ENCODE results near the gene CACNA2D1. TPM values are rescaled to one million over a fixed set of nuclear protein-coding genes. Genes with fewer than 3 reads are reported as not detected.

The CACNA2D1 gene
- polyA plus RNA-seq, 6 donors from 2014 or later, result not detected

GRCh38 chr7:82128546-82128945, 315.0 kb downstream of the CACNA2D1 start:
- DNase-seq (no peak), ATAC-seq (ENCODE audit: low read depth in 2 of 2) (no peak)
- no peaks in the 10 kb centered on the region for H3K27me3 Mint-ChIP-seq
- H3K36me3 Mint-ChIP-seq, result no peaks in the 10 kb centered on the region
- no peak overlapping the region for H3K27ac Mint-ChIP-seq
- H3K4me1 Mint-ChIP-seq, result no peaks in the 10 kb centered on the region
- H3K9me3 Mint-ChIP-seq, result peaks cover 0 to 21% (median 0%) of the 10 kb centered on the region in 7 donors
- H3K4me3 Mint-ChIP-seq, result no peak overlapping the region

- Mint-ChIP-seq H3K9me3 (peaks cover 0 to 16% (median 0%) of the 10 kb centered on the region in 7 donors), H3K36me3 (no peaks in the 10 kb centered on the region), H3K27ac (no peak overlapping the region), H3K27me3 (no peaks in the 10 kb centered on the region), H3K4me3 (no peak overlapping the region), H3K4me1 (no peaks in the 10 kb centered on the region)
- DNase-seq, result no peak
- ATAC-seq (ENCODE audit: low read depth in 2 of 2), result no peak
Measured at GRCh38 chr7:82126576-82126975, 317.0 kb downstream of the CACNA2D1 start.

GRCh38 chr7:82124445-82124844, 319.1 kb downstream of the CACNA2D1 start:
- H3K9me3 Mint-ChIP-seq, result peaks cover 0 to 16% (median 3%) of the 10 kb centered on the region in 7 donors
- H3K36me3 Mint-ChIP-seq, result no peaks in the 10 kb centered on the region
- no peak for ATAC-seq (ENCODE audit: low read depth in 2 of 2)
- no peaks in the 10 kb centered on the region for H3K27me3 Mint-ChIP-seq
- H3K4me1 Mint-ChIP-seq, result no peaks in the 10 kb centered on the region
- no peak overlapping the region for H3K27ac Mint-ChIP-seq
- DNase-seq, result no peak
- no peak overlapping the region for H3K4me3 Mint-ChIP-seq

GRCh38 chr7:82122275-82122674, 321.3 kb downstream of the CACNA2D1 start:
- Mint-ChIP-seq H3K4me1 (no peaks in the 10 kb centered on the region), H3K9me3 (peaks cover 0 to 16% (median 3%) of the 10 kb centered on the region in 7 donors), H3K36me3 (no peaks in the 10 kb centered on the region), H3K27ac (no peak overlapping the region), H3K27me3 (no peaks in the 10 kb centered on the region), H3K4me3 (no peak overlapping the region)
- no peak for ATAC-seq (ENCODE audit: low read depth in 2 of 2)
- DNase-seq, result no peak

- DNase-seq, result no peak
- Mint-ChIP-seq H3K36me3 (no peaks in the 10 kb centered on the region), H3K4me3 (no peak overlapping the region), H3K9me3 (peaks cover 0 to 5% (median 0%) of the 10 kb centered on the region in 7 donors), H3K27ac (no peak overlapping the region), H3K27me3 (no peaks in the 10 kb centered on the region), H3K4me1 (no peaks in the 10 kb centered on the region)
- ATAC-seq (ENCODE audit: low read depth in 2 of 2), result no peak
Measured at GRCh38 chr7:82114237-82114636, 329.3 kb downstream of the CACNA2D1 start.

GRCh38 chr7:82110146-82110840, 333.3 kb downstream of the CACNA2D1 start:
- Mint-ChIP-seq H3K9me3 (peaks cover 0 to 5% (median 0%) of the 10 kb centered on the region in 7 donors), H3K36me3 (no peaks in the 10 kb centered on the region), H3K27me3 (no peaks in the 10 kb centered on the region), H3K27ac (no peak overlapping the region), H3K4me3 (no peak overlapping the region), H3K4me1 (no peaks in the 10 kb centered on the region)
- ATAC-seq (ENCODE audit: low read depth in 2 of 2), result no peak
- no peak for DNase-seq

- H3K27ac Mint-ChIP-seq, result no peak overlapping the region
- H3K27me3 Mint-ChIP-seq, result no peaks in the 10 kb centered on the region
- H3K36me3 Mint-ChIP-seq, result no peaks in the 10 kb centered on the region
- no peaks in the 10 kb centered on the region for H3K4me1 Mint-ChIP-seq
- ATAC-seq (ENCODE audit: low read depth in 2 of 2) (no peak), DNase-seq (no peak)
- no peak overlapping the region for H3K4me3 Mint-ChIP-seq
- peaks cover 0 to 5% (median 0%) of the 10 kb centered on the region in 7 donors for H3K9me3 Mint-ChIP-seq
Measured at GRCh38 chr7:82109288-82109687, 334.3 kb downstream of the CACNA2D1 start.

- peaks cover 0 to 5% (median 0%) of the 10 kb centered on the region in 7 donors for H3K9me3 Mint-ChIP-seq
- H3K27ac Mint-ChIP-seq, result no peak overlapping the region
- no peaks in the 10 kb centered on the region for H3K27me3 Mint-ChIP-seq
- no peaks in the 10 kb centered on the region for H3K36me3 Mint-ChIP-seq
- ATAC-seq (ENCODE audit: low read depth in 2 of 2) (no peak), DNase-seq (no peak)
- H3K4me1 Mint-ChIP-seq, result no peaks in the 10 kb centered on the region
- no peak overlapping the region for H3K4me3 Mint-ChIP-seq
Measured at GRCh38 chr7:82106201-82106600, 337.4 kb downstream of the CACNA2D1 start.

GRCh38 chr7:82105463-82105862, 338.1 kb downstream of the CACNA2D1 start:
- Mint-ChIP-seq H3K36me3 (no peaks in the 10 kb centered on the region), H3K27me3 (no peaks in the 10 kb centered on the region), H3K4me1 (no peaks in the 10 kb centered on the region), H3K27ac (no peak overlapping the region), H3K4me3 (no peak overlapping the region), H3K9me3 (peaks cover 0 to 1% (median 0%) of the 10 kb centered on the region in 7 donors)
- DNase-seq, result no peak
- no peak for ATAC-seq (ENCODE audit: low read depth in 2 of 2)

GRCh38 chr7:82098414-82098813, 345.2 kb downstream of the CACNA2D1 start:
- H3K36me3 Mint-ChIP-seq, result no peaks in the 10 kb centered on the region
- no peak for DNase-seq
- no peaks in the 10 kb centered on the region for H3K9me3 Mint-ChIP-seq
- ATAC-seq (ENCODE audit: low read depth in 2 of 2), result no peak
- H3K27me3 Mint-ChIP-seq, result no peaks in the 10 kb centered on the region
- no peak overlapping the region for H3K4me3 Mint-ChIP-seq
- no peak overlapping the region for H3K27ac Mint-ChIP-seq
- no peaks in the 10 kb centered on the region for H3K4me1 Mint-ChIP-seq

GRCh38 chr7:82091126-82091684, 352.4 kb downstream of the CACNA2D1 start:
- H3K36me3 Mint-ChIP-seq, result no peaks in the 10 kb centered on the region

GRCh38 chr7:82087099-82087498, 356.5 kb downstream of the CACNA2D1 start:
- H3K36me3 Mint-ChIP-seq, result no peaks in the 10 kb centered on the region
- H3K4me1 Mint-ChIP-seq, result no peaks in the 10 kb centered on the region
- no peak overlapping the region for H3K27ac Mint-ChIP-seq
- DNase-seq, result no peak
- no peak for ATAC-seq (ENCODE audit: low read depth in 2 of 2)
- H3K9me3 Mint-ChIP-seq, result peaks cover 0 to 2% (median 0%) of the 10 kb centered on the region in 7 donors
- H3K27me3 Mint-ChIP-seq, result no peaks in the 10 kb centered on the region
- no peak overlapping the region for H3K4me3 Mint-ChIP-seq

More at GRCh38 chr7:82091126-82091684, 352.4 kb downstream of the CACNA2D1 start:
- Mint-ChIP-seq H3K27me3 (no peaks in the 10 kb centered on the region), H3K4me3 (no peak overlapping the region), H3K9me3 (no peaks in the 10 kb centered on the region), H3K27ac (no peak overlapping the region), H3K4me1 (no peaks in the 10 kb centered on the region)
- ATAC-seq (ENCODE audit: low read depth in 2 of 2), result no peak
- DNase-seq, result no peak

- Mint-ChIP-seq H3K9me3 (peaks cover 0 to 2% (median 0%) of the 10 kb centered on the region in 7 donors), H3K4me3 (no peak overlapping the region), H3K4me1 (no peaks in the 10 kb centered on the region), H3K27ac (no peak overlapping the region), H3K27me3 (no peaks in the 10 kb centered on the region), H3K36me3 (no peaks in the 10 kb centered on the region)
- ATAC-seq (ENCODE audit: low read depth in 2 of 2), result no peak
- DNase-seq, result no peak
Measured at GRCh38 chr7:82085116-82085515, 358.5 kb downstream of the CACNA2D1 start.

- no peaks in the 10 kb centered on the region for H3K4me1 Mint-ChIP-seq
- no peak overlapping the region for H3K4me3 Mint-ChIP-seq
- no peaks in the 10 kb centered on the region for H3K27me3 Mint-ChIP-seq
- ATAC-seq (ENCODE audit: low read depth in 2 of 2) (no peak), DNase-seq (no peak)
- H3K27ac Mint-ChIP-seq, result no peak overlapping the region
- peaks cover 0 to 2% (median 0%) of the 10 kb centered on the region in 7 donors for H3K9me3 Mint-ChIP-seq
- no peaks in the 10 kb centered on the region for H3K36me3 Mint-ChIP-seq
Measured at GRCh38 chr7:82081644-82082224, 361.8 kb downstream of the CACNA2D1 start.
